Left ventricle myocardium inferior (tissue), 1 donor: ENCODE results near the gene ANKUB1. TPM values are rescaled to one million over a fixed set of nuclear protein-coding genes. Genes with fewer than 3 reads are reported as not detected.
"Not testable (repeated sequence)": the region's sequence is repeated elsewhere in the genome, so short reads cannot be mapped to it uniquely, and the experiment has no call there.

Experiments used
- DNase-seq: peaks from one replicate; pipeline ENCODE4 v3.0.0-alpha.2; 2020
- H3K27ac ChIP-seq: fragments of 200-600 bp; replicated peaks from 2 replicates; pipeline ENCODE4 v1.8.0; 2021
- H3K27me3 ChIP-seq: fragments of 200-600 bp; 2 replicates; pipeline ENCODE4 v1.8.0; 2021; ENCODE audit warnings: low read depth
- H3K36me3 ChIP-seq: fragments of 200-600 bp; 2 replicates; pipeline ENCODE4 v1.8.0; 2021
- H3K4me1 ChIP-seq: fragments of 200-600 bp; 2 replicates; pipeline ENCODE4 v1.8.0; 2021
- H3K4me3 ChIP-seq: fragments of 200-600 bp; 2 replicates; pipeline ENCODE4 v1.8.0; 2021; ENCODE audit warnings: mild to moderate bottlenecking, moderate library complexity
- H3K9me3 ChIP-seq: fragments of 200-600 bp; replicated peaks from 2 replicates; pipeline ENCODE4 v1.8.0; 2021
- intact Hi-C: fragments of 100-400 bp; cut with micrococcal nuclease; formaldehyde crosslinking; loops from one replicate; pipeline ENCODE4 v1.11.0; 2022
- total RNA-seq: library from RNA; stranded (reverse); fragmentation: NEBNext Ultra II Directional; extraction: Animal tissue kit (Norgen Biotek cat#: 25700); gene quantifications from one replicate; pipeline ENCODE4 v1.2.1, GENCODE V29; 2021
- TF ChIP-seq, protein P1 (sequence below): fragments of 200-600 bp; IDR thresholded peaks from 2 replicates; pipeline ENCODE4 v1.8.0; 2021; ENCODE audit warnings: antibody characterized with exemption, mild to moderate bottlenecking, borderline replicate concordance
- donor health status: DM: no; HTN: yes; CAD: no; lungs with severe emphysema.

The ANKUB1 gene
- total RNA-seq, 1 donor from 2014 or later = not detected

DNA sequence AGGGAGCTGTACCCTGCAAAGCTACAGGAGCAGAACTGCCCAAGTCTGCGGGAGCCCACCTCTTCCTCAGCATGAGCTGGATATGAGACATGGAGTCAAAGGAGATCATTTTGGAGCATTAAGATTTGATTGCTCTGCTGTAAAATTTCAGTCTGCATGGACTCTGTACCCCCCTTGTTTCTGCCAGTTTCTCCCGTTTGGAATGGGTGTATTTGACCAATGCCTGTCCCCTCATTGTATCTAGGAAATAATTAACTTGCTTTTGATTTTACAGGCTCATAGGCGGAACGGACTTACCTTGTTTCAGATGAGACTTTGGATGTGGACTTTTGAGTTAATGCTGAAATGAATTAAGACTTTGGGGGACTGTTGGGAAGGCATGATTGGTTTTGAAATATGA lies 39.0 kb upstream of the ANKUB1 start:
- TF ChIP-seq, protein P1, sequence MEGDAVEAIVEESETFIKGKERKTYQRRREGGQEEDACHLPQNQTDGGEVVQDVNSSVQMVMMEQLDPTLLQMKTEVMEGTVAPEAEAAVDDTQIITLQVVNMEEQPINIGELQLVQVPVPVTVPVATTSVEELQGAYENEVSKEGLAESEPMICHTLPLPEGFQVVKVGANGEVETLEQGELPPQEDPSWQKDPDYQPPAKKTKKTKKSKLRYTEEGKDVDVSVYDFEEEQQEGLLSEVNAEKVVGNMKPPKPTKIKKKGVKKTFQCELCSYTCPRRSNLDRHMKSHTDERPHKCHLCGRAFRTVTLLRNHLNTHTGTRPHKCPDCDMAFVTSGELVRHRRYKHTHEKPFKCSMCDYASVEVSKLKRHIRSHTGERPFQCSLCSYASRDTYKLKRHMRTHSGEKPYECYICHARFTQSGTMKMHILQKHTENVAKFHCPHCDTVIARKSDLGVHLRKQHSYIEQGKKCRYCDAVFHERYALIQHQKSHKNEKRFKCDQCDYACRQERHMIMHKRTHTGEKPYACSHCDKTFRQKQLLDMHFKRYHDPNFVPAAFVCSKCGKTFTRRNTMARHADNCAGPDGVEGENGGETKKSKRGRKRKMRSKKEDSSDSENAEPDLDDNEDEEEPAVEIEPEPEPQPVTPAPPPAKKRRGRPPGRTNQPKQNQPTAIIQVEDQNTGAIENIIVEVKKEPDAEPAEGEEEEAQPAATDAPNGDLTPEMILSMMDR = no peak
- Histone ChIP-seq H3K9me3 (peaks cover 49% of the 10 kb centered on the region), H3K4me1 (peaks cover 22% of the 10 kb centered on the region), H3K27me3 (no peaks in the 10 kb centered on the region), H3K4me3 (no peak overlapping the region), H3K36me3 (peaks cover 5% of the 10 kb centered on the region), H3K27ac (no peak overlapping the region)
- no peak for DNase-seq
- intact Hi-C loops = no loop called here

GRCh38 chr3:149830902-149831301 lies 38.5 kb upstream of the ANKUB1 start:
- intact Hi-C loops = no loop called here

DNA sequence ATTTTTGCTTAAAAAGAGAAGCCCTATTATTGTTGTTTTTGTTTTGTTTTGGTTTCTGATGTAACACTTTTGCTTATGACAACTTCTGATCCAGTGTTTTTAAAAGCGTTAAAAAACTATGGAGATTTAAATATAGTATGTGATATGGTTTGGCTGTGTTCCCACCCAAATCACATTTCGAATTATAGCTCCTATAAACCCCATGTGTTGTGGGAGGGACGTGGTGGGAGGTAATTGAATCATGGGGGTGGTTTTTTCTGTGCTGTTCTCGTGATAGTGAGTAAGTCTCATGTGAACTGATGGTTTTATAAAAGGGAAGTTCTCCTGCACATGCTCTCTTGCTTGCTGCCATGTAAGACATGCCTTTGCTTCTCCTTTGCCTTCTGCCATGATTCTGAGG lies 37.3 kb upstream of the ANKUB1 start:
- H3K4me3 ChIP-seq, H3K27ac ChIP-seq, H3K27me3 ChIP-seq, DNase-seq, intact Hi-C loops, H3K36me3 ChIP-seq: not testable (repeated sequence)
- peaks cover 39% of the 10 kb centered on the region for H3K9me3 ChIP-seq
- peaks cover 28% of the 10 kb centered on the region for H3K4me1 ChIP-seq

More at GRCh38 chr3:149830902-149831301, 38.5 kb upstream of the ANKUB1 start:
- no peaks in the 10 kb centered on the region for H3K27me3 ChIP-seq
- TF ChIP-seq, protein P1 = no peak
- no peak for DNase-seq
- H3K4me1 ChIP-seq = peaks cover 26% of the 10 kb centered on the region
- no peak overlapping the region for H3K27ac ChIP-seq
- peaks cover 5% of the 10 kb centered on the region for H3K36me3 ChIP-seq
- H3K4me3 ChIP-seq = no peak overlapping the region
- H3K9me3 ChIP-seq = peaks cover 45% of the 10 kb centered on the region

DNA sequence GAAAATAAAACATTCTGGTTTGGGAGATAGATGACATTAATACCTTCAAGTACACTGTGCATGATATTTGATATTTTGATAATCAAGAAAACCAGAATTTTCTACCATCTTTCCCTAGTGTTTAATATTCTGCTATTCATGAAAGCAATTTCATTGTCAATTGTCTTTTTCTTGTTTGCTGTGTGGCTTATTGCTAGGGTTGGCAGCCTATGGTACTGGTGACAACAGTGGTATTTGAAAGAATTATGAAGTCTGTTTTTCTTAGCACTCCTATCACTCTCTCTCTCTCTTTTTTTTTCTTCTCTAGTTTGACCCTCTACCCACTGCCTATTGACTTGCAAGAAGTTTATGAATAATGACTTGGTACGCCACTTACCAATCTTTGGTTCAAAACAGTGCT lies 36.0 kb upstream of the ANKUB1 start:
- Histone ChIP-seq H3K9me3 (peaks cover 34% of the 10 kb centered on the region), H3K36me3 (peaks cover 5% of the 10 kb centered on the region), H3K4me3 (no peak overlapping the region), H3K27ac (no peak overlapping the region), H3K27me3 (no peaks in the 10 kb centered on the region), H3K4me1 (peaks cover 28% of the 10 kb centered on the region)
- TF ChIP-seq, protein P1 = no peak
- DNase-seq = no peak
- intact Hi-C loops = no loop called here

DNA sequence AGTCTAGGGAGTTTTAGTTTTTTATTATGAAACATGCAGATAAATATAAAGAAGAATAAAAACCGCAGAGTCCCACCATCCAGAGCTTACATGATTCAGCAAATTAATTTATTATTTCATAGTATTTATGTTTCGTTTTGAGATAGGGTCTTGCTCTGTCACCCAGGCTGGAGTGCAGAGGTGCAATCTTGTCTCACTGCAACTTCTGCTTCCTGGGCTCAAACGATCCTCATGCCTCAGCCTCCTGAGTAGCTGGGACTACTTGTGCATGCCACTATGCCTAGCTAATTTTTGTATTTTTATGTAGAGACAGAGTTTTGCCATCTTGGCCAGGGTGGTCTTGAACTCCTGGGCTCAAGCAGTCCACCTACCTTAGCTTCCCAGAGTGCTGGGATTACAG lies 34.3 kb upstream of the ANKUB1 start:
- no peak overlapping the region for H3K4me3 ChIP-seq
- H3K4me1 ChIP-seq = peaks cover 28% of the 10 kb centered on the region
- no peak overlapping the region for H3K27ac ChIP-seq
- TF ChIP-seq, protein P1 = no peak
- peaks cover 22% of the 10 kb centered on the region for H3K9me3 ChIP-seq
- H3K27me3 ChIP-seq = no peaks in the 10 kb centered on the region
- H3K36me3 ChIP-seq = no peaks in the 10 kb centered on the region
- DNase-seq = no peak
- intact Hi-C loops = no loop called here

GRCh38 chr3:149820183-149820582 lies 27.8 kb upstream of the ANKUB1 start:
- Histone ChIP-seq H3K27ac (no peak overlapping the region), H3K4me1 (peaks cover 26% of the 10 kb centered on the region), H3K9me3 (peaks cover 13% of the 10 kb centered on the region), H3K4me3 (no peak overlapping the region), H3K36me3 (no peaks in the 10 kb centered on the region), H3K27me3 (no peaks in the 10 kb centered on the region)
- TF ChIP-seq, protein P1 = no peak
- intact Hi-C loops = no loop called here
- no peak for DNase-seq
